NCI-H1930 (cell line): Measurements from ENCODE around the gene MYLIP.
A peak's percentile ranks its signal among the peaks of the same experiment; 100 is the strongest.

ENCODE experiments used
- DNase-seq, 2 experiments: peaks; one replicate each; lab custom pipeline; 2025; lab: John Stamatoyannopoulos, UW

Gene MYLIP

GRCh38 chr6:16141514-16141913 is 12.6 kb downstream of the MYLIP start:
- DNase-seq, result no peak

GRCh38 chr6:16145038-16145437 is 16.2 kb downstream of the MYLIP start:
- DNase-seq, result no peak

GRCh38 chr6:16146028-16146427 is 17.1 kb downstream of the MYLIP start:
- DNase-seq, result no peak

GRCh38 chr6:16146527-16146955 is 17.7 kb downstream of the MYLIP start:
- DNase-seq, result peak in 1 of 2 experiments; percentile 44

- no peak for DNase-seq
Observed at GRCh38 chr6:16148498-16148897, 19.6 kb downstream of the MYLIP start.

- no peak for DNase-seq
Observed at GRCh38 chr6:16149305-16149704, 20.4 kb downstream of the MYLIP start.

GRCh38 chr6:16150098-16150497 is 21.2 kb downstream of the MYLIP start:
- no peak for DNase-seq

- no peak for DNase-seq
Observed at GRCh38 chr6:16153211-16153820, 24.4 kb downstream of the MYLIP start.

GRCh38 chr6:16154904-16155303 is 26.0 kb downstream of the MYLIP start:
- no peak for DNase-seq

GRCh38 chr6:16157492-16157891 is 28.6 kb downstream of the MYLIP start:
- no peak for DNase-seq

- DNase-seq, result no peak
Observed at GRCh38 chr6:16157909-16158308, 29.0 kb downstream of the MYLIP start.

- no peak for DNase-seq
Observed at GRCh38 chr6:16158943-16159557, 30.2 kb downstream of the MYLIP start.

- DNase-seq, result no peak
Observed at GRCh38 chr6:16160794-16161193, 31.9 kb downstream of the MYLIP start.

- DNase-seq, result no peak
Observed at GRCh38 chr6:16162003-16162402, 33.1 kb downstream of the MYLIP start.

GRCh38 chr6:16163066-16163465 is 34.2 kb downstream of the MYLIP start:
- no peak for DNase-seq

GRCh38 chr6:16163535-16164300 is 34.8 kb downstream of the MYLIP start:
- DNase-seq, result no peak

GRCh38 chr6:16165641-16166040 is 36.8 kb downstream of the MYLIP start:
- DNase-seq, result no peak

- DNase-seq, result no peak
Observed at GRCh38 chr6:16166871-16167608, 38.2 kb downstream of the MYLIP start.

- DNase-seq, result no peak
Observed at GRCh38 chr6:16168121-16168520, 39.2 kb downstream of the MYLIP start.

- peak in 1 of 2 experiments; percentile 22 for DNase-seq
Observed at GRCh38 chr6:16168858-16169257, 40.0 kb downstream of the MYLIP start.

GRCh38 chr6:16171400-16171799 is 42.5 kb downstream of the MYLIP start:
- no peak for DNase-seq

GRCh38 chr6:16173167-16173940 is 44.5 kb downstream of the MYLIP start:
- DNase-seq, result no peak
